Measurements from ENCODE around the gene MT1E.

GRCh38 chr16:56631197-56631596 is 5.6 kb downstream of the MT1E start:
- TF ChIP-seq POLR2A (IDR thresholded peaks at IDR 0.05) (no peak), CTCF (IDR thresholded peaks at IDR 0.05) (no peak)
